Pulmonary artery endothelial cell (primary cell): ENCODE data around the gene TTC12. TPM values are rescaled to one million over a fixed set of nuclear protein-coding genes. Genes with fewer than 3 reads are reported as not detected.

Source experiments
- DNase-seq: peaks from one replicate; pipeline ENCODE4 v3.0.0-alpha.2; 2011; ENCODE audit warnings: low read depth, low spot score
- total RNA-seq: library from RNA; depleted of rRNA; stranded (reverse); fragments of >200 nt; gene quantifications from 2 replicates; pipeline ENCODE4 v1.2.3, GENCODE V29; 2014

The TTC12 gene
- total RNA-seq, 1 donor from 2014 or later, result 6.3 TPM

DNA sequence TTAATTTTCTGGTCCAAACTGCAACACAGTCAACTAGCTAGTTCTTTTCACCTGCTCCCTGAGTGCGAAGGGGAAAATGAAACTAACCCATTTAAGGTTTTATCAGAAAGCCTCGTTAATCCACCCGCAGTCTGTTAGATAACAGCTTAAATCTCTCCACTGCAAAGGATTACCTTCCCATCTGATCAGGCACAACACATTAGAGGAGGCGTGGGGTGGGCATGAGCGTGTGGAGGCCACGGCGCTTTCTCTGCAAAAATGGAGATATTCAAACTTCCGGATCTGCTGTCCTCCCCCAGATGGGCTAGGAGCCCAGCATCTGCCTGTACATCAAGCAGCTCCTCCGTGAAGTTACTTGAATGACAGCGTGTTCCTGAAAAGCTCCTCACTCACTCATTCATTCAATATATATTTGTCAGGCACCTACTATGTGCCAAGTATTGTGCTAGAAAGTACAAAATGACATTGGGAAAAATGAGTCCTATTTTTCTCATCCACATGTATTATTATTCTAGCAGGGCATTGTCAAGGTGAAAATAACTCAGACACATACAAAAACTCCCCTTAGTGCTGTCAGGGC, 59.7 kb downstream of the TTC12 start:
- DNase-seq, result no peak

DNA sequence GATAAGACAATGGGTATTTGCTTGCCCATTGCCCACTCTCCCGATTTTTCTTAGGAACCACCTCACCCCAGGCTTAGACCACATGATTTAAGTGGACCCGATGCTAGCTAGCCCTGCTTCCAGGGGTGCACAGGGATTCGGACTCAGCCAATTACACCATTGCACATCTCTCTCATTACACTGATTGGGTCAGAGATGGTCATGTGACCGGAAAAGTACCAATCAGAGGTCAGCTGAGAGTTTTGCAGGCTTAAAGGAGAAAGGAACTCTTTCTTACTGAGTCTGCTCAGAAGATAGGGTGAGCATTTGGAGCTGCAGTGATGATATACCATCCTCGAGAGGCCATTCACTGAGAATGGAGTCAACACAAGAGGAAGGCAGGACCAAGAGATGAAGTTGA, 61.0 kb downstream of the TTC12 start:
- DNase-seq, result no peak

DNA sequence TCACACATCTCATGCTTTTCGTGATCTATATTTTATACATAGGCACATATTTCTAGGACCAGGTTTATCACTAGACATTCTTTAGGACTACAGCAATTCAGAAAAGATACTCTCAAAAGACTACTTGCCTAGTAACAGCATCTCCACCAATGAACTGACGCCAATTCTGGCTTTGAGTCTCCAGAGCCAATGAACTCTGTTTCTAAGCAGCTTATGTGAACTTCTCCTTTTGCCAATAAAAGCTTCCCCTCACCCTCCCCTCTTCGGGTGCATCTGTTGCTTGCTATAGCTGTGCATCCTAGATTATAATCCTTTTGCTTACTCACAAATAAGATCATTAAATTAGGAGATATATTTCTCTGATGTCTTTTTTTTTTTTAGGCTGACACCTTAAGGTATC, 61.8 kb downstream of the TTC12 start:
- no peak for DNase-seq

DNA sequence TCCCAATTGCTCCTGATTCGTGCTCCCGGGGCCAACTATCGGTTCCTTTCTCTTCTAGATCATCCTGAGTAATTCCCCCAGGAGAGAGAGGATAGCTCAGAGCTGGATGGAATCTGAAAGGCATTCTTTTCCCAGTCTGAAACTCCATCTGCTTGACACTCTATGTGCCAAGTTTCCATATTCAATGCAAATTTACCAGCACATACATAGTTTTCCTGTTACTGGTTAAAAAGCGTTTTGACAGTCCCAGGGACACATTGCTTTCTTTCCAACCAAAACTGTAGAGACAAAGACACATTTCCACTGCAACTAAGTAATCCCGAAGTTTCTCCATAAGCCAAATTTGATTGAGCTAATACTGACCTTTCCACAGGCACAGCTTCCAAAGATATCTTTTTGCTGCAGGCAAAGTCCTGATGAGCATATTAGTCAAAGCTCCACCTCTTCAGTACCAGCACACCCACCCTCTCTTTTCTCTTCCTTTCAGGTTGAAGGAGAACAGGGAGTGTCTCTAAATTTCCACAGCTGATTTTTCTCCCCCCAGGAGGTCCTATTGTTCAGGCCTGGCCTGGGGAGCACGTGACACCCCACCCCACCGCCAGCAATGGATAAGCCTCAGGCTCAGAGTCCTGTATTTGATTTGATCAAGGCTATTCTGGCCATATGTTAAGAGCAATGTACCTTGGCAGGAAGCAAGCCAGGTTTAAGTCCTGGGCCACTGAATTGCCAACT, 63.5 kb downstream of the TTC12 start:
- DNase-seq, result no peak

DNA sequence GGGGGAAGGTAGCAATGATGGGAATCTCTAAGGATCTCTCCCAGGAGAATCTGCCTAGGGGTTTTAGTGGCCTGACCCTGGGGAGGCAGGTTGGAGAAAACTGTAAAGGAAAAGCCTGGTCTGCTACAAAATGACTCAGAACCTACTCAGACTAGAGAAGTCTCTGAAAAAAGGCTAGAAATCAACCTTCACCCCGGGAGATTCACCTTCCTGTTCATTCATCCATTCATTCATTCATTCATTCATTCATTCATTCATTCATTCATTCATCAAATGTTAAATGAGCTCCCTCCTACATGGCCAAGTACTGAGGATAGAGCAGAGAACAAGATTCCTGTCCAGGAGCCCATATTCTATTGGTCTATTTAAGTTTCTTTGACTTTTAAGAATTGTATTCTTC, 64.3 kb downstream of the TTC12 start:
- DNase-seq, result no peak

DNA sequence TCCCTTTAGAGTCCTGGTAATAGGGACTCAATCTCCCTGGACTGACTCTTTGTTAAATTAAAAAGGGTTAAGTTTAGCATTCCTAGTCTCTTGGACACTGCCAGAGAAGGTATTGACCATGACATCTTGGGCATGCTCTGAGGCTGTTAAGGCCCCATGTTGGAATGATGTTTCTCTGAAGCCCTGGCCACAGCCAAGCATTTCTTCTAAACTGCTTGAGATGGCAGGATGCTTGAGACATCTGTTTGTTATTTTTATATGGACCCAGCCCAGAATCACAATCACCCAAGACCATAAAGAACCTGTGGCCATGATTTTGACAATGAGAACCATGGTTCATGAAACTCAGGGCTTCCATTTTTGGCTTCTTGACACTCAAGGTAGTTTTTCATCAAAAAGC, 67.7 kb downstream of the TTC12 start:
- no peak for DNase-seq

DNA sequence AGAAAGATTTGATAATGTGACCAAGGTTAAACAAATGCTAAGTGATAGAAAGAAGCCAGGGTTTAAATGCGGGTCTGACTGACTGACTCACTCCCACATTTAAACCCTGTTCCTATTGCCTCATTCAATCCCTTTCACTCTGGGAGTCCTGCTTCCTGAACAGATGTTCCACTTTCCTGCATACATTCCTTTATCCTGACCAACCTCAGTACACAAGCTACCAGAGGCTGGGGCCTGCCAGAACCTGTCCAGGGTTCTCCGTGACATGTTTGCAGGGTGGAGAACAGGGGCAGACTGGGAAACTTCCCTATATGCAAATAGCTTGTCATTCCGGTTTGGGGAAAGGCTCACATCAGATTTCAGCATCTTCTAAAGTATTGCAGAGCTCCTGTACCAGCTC, 70.2 kb downstream of the TTC12 start:
- DNase-seq, result peak; percentile 92

DNA sequence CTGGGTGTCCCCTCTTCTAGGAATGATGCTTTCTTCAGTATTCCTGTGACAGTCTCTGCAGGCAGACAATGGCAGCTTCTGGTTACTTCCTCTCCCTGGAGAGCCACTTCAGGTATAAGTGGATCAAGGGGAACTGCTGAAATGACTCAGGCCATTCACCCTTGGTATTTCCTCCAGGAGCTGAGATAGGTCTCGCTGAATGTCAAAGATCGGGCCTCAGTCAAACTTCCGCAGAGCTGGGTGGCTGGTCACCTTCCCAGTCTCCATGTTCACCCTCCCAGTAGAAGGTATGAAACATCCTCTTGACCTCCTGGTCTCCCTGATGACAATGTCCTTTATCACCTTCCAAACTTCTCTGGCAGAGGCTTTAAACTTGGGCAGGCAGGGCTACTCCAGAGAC, 71.4 kb downstream of the TTC12 start:
- DNase-seq, result no peak

DNA sequence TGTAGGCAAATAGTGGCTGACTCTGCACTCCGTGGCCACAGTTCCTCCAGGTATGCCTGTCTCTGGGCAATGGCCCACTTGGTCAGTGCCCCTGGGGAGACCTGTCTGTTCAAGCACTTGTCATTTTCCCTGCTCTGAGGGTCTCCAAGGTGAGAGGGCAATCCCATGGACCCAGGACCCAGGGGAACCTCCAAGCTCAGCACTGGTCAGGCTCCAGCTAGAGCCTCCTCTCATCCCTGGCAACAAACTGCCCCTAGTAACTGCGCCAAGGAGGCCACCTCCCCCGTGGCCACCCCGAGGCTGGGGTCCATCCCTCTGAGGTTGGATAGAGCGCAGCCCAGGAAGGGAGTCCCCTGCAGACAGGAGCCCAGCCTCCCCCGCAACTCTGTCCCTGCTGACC, 72.5 kb downstream of the TTC12 start:
- no peak for DNase-seq

DNA sequence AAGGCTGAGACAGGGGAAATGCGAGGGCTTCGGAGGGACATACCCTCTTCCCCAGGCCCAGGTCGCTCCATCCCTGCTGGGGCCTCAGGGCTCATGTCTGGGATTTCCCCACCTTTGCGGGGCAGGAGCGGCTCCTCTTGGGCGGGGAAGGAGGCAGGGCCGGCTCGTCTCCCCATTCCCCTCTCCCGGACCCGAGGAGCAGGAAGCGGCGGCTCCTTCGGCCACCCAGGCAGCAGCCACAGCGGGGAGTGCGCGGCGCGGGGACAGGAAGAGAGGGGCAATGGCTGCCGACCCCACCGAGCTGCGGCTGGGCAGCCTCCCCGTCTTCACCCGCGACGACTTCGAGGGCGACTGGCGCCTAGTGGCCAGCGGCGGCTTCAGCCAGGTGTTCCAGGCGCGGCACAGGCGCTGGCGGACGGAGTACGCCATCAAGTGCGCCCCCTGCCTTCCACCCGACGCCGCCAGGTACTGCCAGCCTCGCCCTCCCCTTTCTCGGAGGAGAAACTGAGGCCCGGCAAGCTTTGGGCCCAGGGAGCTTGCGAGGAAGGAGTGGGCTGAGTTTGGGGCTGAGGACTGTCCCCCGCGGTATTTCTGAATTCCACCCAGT, 73.3 kb downstream of the TTC12 start, which contains the start of gene ANKK1:
Gene ANKK1 (plus strand): TSS at position 175 of the 607 bp plus-strand sequence. CDS start 106 bp downstream, at position 281.
- no peak for DNase-seq

DNA sequence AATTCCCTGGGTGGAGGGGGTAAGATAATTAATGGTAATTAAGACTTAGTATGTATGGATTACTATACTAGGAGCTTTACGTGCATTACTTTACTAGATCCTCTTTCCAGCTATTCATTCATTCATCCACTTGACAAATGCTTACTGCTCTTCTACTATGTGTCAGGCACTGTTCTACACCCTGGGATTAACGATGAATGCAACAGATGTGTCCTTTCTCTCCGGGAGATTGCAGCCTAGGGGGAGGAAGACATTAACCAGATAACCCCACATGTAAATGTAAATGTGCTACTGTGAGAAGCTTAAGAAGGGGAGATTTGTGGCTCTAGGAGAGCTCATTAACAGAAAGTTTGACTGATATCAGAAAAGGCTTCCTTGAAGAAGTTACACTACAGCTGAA, 74.9 kb downstream of the TTC12 start:
- DNase-seq, result no peak

DNA sequence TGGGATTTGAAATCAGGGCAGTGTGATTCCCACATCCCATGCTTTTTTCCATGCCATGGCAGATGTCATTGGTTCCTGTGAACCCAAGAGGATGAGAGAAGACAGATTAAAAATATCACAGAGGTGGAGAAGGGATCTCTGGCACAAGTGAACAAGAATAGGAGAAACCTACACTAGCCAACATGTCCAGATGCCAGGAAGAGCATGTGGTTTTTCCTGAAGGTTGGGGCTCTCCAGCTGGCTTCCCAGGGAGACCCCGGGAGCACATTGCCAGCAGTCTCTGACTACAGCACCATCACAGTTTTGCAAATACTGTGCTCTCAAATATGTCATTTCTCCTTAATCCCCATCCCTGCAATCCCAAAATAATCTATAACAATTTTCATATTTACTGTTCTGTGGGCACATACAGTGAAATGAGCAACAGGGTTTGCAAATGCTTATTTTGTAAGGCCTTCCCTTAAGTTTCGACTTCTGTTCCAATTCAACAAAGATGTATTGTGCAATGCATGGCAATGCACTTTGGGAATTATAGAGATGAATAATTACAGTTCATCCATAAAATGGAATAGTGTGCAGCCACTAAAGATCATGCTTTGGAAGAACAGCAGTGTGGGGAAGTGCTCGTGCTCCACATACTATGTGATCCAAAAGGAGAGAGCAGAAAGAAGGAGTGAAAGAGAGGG, 78.0 kb downstream of the TTC12 start:
- DNase-seq, result no peak

DNA sequence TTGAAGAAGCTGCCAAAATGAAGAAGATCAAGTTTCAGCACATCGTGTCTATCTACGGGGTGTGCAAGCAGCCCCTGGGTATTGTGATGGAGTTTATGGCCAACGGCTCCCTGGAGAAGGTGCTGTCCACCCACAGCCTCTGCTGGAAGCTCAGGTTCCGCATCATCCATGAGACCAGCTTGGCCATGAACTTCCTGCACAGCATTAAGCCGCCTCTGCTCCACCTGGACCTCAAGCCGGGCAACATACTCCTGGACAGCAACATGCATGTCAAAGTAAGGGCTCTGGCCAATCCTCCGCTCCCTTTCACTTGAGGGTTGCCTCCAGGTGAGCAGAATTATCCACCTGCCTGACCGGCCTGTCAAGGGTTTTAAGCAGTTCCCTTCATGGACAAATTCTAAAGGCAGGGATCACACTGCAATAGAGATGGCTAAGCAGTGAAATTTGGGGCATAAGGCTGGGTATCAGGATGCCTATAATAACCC, 79.2 kb downstream of the TTC12 start:
- no peak for DNase-seq

DNA sequence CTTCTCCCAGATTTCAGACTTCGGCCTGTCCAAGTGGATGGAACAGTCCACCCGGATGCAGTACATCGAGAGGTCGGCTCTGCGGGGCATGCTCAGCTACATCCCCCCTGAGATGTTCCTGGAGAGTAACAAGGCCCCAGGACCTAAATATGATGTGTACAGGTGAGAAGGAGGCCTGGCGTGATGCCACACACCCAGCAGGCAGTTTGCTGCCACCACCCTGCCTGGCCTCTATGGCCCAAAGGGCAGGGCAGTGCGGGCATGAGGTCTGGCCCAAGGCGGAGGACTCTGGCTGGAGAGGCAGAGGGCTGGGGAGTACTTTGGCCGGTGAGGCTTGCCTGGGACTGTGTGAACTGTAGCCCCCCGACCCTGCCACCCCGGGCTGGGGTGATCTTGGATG, 80.5 kb downstream of the TTC12 start:
- no peak for DNase-seq

DNA sequence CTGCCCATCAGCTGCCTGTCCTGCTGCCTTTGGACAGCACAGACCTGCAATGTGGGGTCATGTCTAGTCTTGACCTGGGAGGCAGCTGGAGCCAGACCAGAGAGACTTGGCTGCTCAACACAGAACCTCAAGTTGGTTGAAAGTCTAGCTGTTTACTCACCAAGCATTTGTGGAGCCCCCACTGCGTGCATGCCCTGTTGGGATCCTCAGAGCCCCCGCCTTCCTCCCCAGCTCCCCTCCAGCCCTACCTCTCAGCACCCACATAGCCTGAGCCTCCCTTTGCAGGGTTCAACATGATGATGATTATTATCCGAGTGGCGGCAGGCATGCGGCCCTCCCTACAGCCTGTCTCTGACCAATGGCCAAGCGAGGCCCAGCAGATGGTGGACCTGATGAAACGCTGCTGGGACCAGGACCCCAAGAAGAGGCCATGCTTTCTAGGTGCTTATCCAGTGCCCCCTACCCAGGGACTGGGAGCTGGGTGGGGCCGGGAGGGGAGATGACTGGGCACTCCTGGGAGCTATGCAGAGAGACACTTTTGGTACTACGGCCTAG, 81.5 kb downstream of the TTC12 start:
- DNase-seq, result no peak

DNA sequence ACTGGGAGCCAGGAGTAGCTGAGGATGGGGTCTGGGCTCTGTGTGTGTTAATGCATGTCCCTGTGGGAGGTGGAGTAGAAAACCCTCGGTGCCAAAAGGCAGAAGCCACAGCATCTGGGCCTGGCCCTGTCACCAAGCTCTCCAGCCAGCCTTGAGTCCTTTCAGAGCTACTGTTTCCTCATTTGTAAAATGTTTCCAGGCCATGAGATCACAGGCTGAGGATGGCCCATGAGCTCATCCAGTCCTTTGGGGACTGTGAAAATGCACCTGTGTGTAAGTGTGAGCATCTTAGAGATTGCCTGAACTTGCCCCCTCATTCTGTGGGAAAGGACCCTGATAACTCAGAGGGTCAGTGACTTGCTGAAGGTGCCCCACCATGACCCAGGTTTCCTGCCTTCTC, 82.3 kb downstream of the TTC12 start:
- DNase-seq, result no peak

DNA sequence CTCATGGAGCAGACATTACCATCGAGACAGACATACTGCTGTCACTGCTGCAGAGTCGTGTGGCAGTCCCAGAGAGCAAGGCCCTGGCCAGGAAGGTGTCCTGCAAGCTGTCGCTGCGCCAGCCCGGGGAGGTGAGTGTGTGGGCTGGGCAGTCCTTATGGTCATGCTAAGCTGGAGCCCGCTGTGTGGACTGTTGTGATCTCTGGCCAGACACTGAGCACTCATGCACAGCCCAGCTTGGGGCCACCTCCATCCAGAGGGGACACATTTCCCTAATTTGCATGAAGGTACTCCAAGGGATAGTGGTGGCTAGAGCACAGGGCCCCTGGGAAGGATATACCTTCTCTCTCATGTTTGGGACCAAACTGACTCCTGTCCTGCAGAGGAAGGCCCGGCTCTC, 82.8 kb downstream of the TTC12 start:
- no peak for DNase-seq

DNA sequence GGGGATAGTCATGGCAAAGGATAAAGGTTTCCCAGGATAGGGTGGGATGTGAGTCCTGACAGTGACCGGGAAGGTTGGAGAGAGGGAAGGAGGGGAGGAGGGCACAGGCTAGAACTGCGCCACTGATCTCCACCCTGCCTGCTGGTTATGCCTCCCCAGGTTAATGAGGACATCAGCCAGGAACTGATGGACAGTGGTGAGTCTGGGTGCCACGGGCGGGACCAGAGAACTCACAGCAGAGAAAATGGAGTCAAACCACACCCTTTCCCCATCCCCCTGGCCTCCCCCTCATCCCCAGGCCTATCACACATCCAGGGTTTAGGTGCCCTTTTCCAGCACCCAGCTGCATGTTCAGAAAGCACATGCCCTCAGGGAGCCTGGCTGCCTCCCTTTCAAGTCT, 83.4 kb downstream of the TTC12 start:
- DNase-seq, result no peak

DNA sequence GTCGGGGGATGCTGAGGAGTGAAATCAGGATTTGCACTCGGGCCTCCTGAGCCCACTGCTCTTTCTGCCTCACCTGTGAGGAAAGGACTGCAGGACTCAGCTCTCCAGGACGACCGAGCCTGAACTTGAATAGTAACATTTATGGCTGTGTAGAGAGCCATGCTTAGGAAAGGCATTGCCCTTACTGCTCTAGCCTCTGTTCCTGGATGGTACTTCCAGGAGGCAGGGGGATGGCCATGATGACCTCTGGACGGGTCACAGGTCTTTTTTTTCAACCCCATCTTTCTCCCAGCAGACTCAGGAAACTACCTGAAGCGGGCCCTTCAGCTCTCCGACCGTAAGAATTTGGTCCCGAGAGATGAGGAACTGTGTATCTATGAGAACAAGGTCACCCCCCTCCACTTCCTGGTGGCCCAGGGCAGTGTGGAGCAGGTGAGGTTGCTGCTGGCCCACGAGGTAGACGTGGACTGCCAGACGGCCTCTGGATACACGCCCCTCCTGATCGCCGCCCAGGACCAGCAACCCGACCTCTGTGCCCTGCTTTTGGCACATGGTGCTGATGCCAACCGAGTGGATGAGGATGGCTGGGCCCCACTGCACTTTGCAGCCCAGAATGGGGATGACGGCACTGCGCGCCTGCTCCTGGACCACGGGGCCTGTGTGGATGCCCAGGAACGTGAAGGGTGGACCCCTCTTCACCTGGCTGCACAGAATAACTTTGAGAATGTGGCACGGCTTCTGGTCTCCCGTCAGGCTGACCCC, 84.5 kb downstream of the TTC12 start:
- no peak for DNase-seq

DNA sequence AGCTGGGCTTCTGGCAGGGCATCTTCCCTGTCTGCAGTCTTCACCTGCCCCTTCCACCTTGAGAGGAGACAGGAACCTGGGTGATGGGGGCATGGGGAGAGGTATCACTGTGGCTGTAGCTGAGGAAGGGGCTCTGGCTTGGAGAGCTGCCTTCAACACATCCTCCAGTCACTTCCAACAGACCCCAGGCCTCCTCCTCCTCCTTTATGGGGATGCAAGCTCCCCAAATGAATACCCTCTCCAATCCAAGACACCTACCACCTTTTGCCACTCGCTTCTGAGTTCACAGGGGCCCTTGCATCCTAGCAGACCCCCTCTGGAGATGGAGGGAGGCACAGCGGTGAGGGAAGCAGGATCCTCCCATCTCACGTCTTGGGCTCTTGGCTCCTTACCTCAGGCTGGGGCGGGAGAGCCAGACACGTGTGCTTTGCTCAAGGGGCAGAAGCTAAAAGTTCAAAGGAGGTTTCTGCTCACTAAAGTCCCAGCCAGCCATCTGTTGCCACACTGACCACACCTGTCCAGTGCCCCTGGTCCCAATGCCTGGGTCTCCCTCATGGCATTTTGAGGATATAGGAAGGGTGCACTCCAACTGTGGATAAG, 86.3 kb downstream of the TTC12 start:
- DNase-seq, result no peak

DNA sequence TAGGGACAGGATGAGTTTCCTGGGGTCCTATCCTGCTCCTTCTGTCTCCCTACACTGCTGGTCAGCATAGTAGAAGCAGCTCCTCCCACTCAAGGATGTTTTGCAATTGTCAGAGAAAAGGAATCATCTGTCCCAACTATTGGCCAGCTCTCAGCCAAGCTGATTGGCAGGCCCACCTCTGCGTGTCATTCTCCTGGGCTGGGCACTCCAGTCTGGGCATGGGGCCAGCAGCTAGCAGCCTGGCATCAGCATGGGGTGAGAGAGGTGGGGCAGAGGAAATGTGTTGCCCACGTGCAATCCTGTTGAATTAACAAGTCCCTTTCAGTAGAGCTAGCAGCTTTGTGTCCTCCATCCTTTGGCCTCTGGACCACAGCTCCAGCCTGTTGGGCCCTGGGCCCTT, 87.3 kb downstream of the TTC12 start:
- DNase-seq, result no peak
